Skeletal muscle satellite cell (primary cell): ENCODE data around the gene USP7.

ENCODE experiments used
- H3K27me3 ChIP-seq: 2 replicates; pipeline ENCODE4 v1.7.0; 2013; ENCODE audit warnings: low read length; ENCODE audit not compliant: control insufficient read depth, insufficient read depth
- H3K36me3 ChIP-seq: 2 replicates; pipeline ENCODE4 v1.7.0; 2013; ENCODE audit warnings: mild to moderate bottlenecking, control low read depth, low read length; ENCODE audit not compliant: insufficient read depth
- H3K4me1 ChIP-seq: 2 replicates; pipeline ENCODE4 v1.7.0; 2013; ENCODE audit warnings: low read length; ENCODE audit not compliant: control insufficient read depth, insufficient read depth
- H3K4me2 ChIP-seq: 2 replicates; pipeline ENCODE4 v1.7.0; 2013; ENCODE audit warnings: mild to moderate bottlenecking, low read length
- H3K4me3 ChIP-seq: 2 replicates; pipeline ENCODE4 v1.7.0; 2013; ENCODE audit warnings: low read length
- H3K9ac ChIP-seq: 2 replicates; pipeline ENCODE4 v1.7.0; 2013; ENCODE audit warnings: mild to moderate bottlenecking, low read depth, low read length, moderate library complexity
- H3K9me3 ChIP-seq: replicated peaks from 2 replicates; pipeline ENCODE4 v1.7.0; 2013; ENCODE audit warnings: mild to moderate bottlenecking, control low read depth, low read length

Gene USP7

DNA sequence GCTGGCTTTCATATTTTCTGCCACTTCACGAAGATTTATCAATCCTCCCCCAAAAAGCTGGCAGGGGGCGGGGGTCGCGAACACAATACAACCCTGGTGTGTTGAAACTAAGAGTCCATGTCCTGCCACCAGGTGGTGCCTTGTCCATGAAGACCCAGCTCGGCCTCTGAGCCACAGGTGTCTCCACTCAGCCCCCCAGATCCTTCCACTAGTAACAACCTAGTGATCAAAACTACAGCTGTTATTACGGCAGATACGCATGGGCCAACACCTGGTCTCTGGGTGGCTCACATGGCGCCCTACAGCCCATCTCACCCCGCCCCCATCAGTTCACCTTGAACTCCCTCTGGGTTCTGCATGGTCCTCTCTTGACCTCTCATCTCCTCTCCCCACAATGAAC, 27.7 kb downstream of the USP7 start:
- no peaks in the 10 kb centered on the region for H3K36me3 ChIP-seq
- no peak overlapping the region for H3K4me3 ChIP-seq
- H3K9me3 ChIP-seq = no peaks in the 10 kb centered on the region
- H3K9ac ChIP-seq = no peak overlapping the region
- no peak overlapping the region for H3K4me2 ChIP-seq
- H3K4me1 ChIP-seq = no peaks in the 10 kb centered on the region
- no peaks in the 10 kb centered on the region for H3K27me3 ChIP-seq

DNA sequence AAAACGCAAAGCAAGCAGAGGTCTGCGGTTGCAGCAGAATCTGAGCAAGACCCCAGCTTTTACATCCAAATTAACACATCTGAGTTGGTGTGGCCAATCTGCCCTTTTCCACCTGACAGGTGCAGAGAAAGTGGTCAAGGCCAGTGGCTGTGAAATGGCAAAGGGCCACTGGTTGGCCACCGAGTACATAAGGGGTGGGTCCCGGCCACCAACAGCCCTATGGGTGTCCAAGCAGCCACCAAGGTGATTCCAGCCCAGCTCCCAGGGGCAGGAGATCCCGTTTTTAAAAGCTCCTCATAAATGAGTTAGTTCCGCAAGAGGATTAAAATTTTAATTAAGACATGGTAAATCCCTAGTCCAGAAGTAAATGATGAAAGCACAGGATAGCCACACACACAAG, 29.1 kb downstream of the USP7 start:
- H3K4me3 ChIP-seq = no peak overlapping the region
- no peaks in the 10 kb centered on the region for H3K4me1 ChIP-seq
- H3K27me3 ChIP-seq = no peaks in the 10 kb centered on the region
- peaks cover 3% of the 10 kb centered on the region for H3K36me3 ChIP-seq
- H3K9ac ChIP-seq = no peak overlapping the region
- no peak overlapping the region for H3K4me2 ChIP-seq
- no peaks in the 10 kb centered on the region for H3K9me3 ChIP-seq

DNA sequence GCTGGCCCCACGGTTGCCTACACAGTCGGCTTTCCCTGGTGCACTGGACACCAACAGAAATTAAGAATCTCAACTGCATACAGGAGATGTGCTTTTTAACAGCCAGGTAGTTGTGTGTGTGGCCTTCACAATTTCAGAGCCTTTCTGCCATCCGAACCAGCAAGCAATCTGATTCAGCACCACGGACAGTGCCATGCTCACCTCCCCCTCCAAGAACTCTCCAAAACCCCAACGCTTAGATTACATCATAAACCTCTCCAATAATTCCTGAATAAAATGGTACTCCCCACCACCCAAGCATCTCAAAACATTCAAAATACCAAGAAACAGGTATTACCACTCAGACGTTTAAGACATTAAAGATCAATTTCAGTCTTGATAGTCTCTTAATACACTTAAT, 31.8 kb downstream of the USP7 start:
- no peaks in the 10 kb centered on the region for H3K9me3 ChIP-seq
- no peaks in the 10 kb centered on the region for H3K27me3 ChIP-seq
- peaks cover 22% of the 10 kb centered on the region for H3K36me3 ChIP-seq
- H3K4me1 ChIP-seq = no peaks in the 10 kb centered on the region
- H3K4me2 ChIP-seq = no peak overlapping the region
- H3K4me3 ChIP-seq = no peak overlapping the region
- no peak overlapping the region for H3K9ac ChIP-seq

DNA sequence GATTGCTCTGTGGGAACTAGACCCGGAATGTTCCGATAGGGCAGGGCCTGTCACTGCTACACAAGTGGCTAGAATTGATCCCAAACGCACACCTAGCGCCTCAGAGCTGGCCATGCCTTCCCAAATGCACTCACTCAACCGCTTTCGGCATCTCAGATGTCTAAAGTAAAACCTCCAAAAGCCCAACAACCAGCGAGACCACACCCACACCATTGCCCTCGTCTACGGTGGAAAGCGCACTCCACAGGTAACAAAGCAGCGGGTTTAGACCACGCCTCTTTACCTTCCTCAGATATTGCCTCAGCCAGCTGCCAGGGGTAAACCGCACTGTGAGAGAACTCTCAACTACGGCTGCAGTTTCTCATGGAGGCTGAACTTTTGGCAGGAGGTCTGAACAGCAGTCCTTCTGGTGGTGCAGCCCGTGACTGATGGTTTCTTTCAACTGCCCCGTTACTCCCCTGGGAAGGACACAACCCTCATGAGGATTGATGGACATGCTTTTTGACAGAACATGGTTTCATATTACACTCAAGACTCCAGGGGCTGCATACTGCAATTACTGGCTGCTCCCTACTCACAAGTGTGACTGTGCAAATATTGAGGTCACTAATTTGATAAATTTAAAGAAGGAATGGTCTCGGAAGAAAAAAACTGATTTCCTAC, 34.5 kb downstream of the USP7 start:
- H3K4me3 ChIP-seq = no peak overlapping the region
- H3K9ac ChIP-seq = no peak overlapping the region
- H3K4me2 ChIP-seq = no peak overlapping the region
- no peaks in the 10 kb centered on the region for H3K27me3 ChIP-seq
- H3K4me1 ChIP-seq = no peaks in the 10 kb centered on the region
- H3K36me3 ChIP-seq = peaks cover 22% of the 10 kb centered on the region
- no peaks in the 10 kb centered on the region for H3K9me3 ChIP-seq

DNA sequence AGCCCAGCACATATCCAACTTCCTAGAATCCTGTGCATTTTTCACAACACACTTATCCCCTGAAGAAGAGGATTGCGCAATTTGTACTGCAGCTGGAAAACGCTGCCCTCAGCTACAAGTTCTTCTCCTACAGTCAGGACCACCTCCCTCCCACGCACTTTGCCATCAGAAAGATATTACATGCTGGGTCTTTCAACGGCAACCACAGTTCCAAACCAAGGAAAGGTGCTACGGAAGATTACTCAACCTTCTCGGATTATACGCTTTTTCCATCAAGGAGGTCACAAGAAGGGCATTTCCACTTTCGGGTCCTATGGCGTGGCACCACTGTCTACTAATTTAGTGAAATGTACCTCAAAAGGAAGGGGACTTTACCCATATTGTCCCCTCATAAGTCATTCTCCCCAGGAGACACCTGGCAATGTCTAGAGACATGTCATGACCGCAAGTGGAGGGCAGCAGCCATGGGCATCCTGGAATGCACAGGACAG, 35.2 kb downstream of the USP7 start:
- Histone ChIP-seq H3K9ac (no peak overlapping the region), H3K4me3 (no peak overlapping the region), H3K9me3 (no peaks in the 10 kb centered on the region), H3K4me2 (no peak overlapping the region), H3K27me3 (no peaks in the 10 kb centered on the region), H3K4me1 (no peaks in the 10 kb centered on the region), H3K36me3 (peaks cover 22% of the 10 kb centered on the region)

DNA sequence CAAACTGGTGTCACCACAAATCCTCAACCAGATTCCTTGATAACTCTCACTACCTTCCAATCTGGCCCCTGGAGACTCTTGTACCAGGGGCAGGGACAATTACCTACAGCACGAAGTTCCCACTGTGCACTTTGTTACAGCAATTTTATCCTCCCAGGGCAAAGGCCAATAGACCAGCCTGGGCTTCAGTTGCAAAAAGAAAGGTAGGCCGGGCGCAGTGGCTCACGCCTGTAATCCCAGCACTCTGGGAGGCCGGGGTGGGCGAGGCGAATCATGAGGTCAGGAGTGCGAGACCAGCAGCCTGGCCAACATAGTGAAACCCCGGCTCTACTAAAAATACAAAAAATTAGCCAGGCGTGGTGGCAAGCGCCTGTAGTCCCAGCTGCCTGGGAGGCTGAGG, 36.9 kb downstream of the USP7 start:
- peaks cover 33% of the 10 kb centered on the region for H3K36me3 ChIP-seq
- H3K4me2 ChIP-seq = no peak overlapping the region
- H3K27me3 ChIP-seq = no peaks in the 10 kb centered on the region
- H3K4me3 ChIP-seq = no peak overlapping the region
- H3K9me3 ChIP-seq = no peaks in the 10 kb centered on the region
- no peak overlapping the region for H3K9ac ChIP-seq
- no peaks in the 10 kb centered on the region for H3K4me1 ChIP-seq

DNA sequence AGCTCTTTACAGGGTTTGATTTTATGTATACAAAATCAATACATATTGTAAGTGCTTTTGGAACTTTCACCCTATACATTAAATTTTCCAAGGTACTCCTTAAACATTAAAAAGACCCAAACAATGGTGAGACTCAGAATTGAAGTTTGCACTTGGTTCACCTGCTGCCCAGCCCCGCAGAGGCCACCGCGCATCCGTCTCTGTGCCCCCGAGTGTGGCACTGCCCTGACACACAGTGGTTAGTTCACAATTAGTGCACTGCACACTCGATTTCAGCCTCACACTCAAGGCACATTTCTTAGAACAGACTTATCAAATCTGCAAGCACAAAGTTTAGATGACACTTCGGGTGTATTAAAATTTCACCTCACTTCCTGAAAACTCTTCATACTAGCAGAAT, 38.3 kb downstream of the USP7 start:
- Histone ChIP-seq H3K9ac (no peak overlapping the region), H3K36me3 (peaks cover 47% of the 10 kb centered on the region), H3K4me1 (no peaks in the 10 kb centered on the region), H3K4me3 (no peak overlapping the region), H3K4me2 (no peak overlapping the region), H3K27me3 (no peaks in the 10 kb centered on the region), H3K9me3 (no peaks in the 10 kb centered on the region)

DNA sequence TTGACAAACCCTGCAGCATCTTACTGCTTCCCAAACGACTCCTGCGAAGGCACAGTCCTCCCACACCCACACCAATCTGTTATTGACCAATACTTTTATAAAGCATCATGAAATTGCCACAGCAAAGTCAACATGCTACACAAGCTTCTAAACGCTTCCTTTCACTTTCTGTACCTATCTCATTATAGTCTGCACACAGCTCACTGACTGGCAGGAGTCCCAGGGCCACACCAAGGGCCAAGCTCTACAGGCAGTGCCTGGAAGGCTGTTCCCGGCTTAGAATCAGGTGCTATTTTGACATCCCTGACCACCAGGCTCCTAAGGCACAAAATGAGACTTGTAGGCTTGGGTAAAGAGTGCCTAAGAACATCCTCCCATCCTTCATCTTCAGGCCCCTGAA, 39.5 kb downstream of the USP7 start:
- H3K27me3 ChIP-seq = no peaks in the 10 kb centered on the region
- no peak overlapping the region for H3K9ac ChIP-seq
- H3K4me2 ChIP-seq = no peak overlapping the region
- H3K4me3 ChIP-seq = no peak overlapping the region
- no peaks in the 10 kb centered on the region for H3K4me1 ChIP-seq
- H3K36me3 ChIP-seq = peaks cover 51% of the 10 kb centered on the region
- no peaks in the 10 kb centered on the region for H3K9me3 ChIP-seq

DNA sequence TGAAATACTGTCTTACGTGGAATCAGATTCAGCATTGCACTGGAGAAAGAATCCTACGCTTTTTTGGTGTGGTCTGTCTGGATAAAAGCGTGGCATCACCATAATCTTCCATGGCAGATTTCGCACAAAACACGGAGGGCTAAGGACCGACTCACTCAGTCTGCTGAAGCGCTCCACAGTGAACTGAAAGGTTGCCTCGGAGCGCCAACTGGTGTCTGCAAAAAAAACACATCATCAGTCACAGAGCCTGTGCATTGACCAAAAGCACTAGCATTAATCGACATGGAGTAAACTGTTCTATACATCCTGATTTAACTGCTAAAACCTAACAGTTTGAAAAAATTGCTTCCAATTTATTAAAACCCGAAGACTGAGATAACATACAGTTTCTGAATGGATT, 40.5 kb downstream of the USP7 start:
- peaks cover 51% of the 10 kb centered on the region for H3K36me3 ChIP-seq
- no peak overlapping the region for H3K4me2 ChIP-seq
- H3K9me3 ChIP-seq = no peaks in the 10 kb centered on the region
- no peaks in the 10 kb centered on the region for H3K4me1 ChIP-seq
- H3K4me3 ChIP-seq = no peak overlapping the region
- no peaks in the 10 kb centered on the region for H3K27me3 ChIP-seq
- H3K9ac ChIP-seq = no peak overlapping the region

DNA sequence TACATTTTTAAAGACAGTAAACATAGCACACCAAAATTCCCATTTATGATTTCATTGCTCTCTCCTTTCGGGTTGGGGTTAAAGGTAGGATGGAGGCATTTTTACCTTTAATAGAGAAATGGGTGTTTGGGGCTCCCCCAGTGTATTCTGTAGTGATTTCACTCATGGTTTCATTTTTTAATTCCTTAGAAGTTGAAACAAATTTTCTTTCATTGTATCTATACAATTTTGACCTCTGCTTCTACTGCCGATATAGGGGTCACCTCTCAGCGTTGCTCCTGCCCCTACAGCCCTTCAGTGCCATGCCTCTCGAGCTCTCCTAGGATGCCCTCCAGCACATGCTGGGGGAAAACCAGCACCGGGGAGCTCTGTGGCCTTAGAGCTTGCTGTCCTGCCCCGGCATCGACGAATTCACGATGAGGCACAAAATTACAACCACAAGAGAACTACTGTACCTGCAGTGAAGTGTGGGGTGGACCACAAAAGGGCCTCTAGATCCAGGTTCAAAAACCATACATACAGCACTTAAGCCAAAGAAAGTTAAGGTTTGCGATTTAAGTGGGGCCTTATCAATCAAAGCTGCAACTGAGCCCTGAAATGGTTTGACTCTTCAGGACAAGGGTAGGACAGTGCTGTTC, 42.2 kb downstream of the USP7 start:
- Histone ChIP-seq H3K9me3 (no peaks in the 10 kb centered on the region), H3K4me1 (no peaks in the 10 kb centered on the region), H3K4me2 (no peak overlapping the region), H3K36me3 (peaks cover 53% of the 10 kb centered on the region), H3K9ac (no peak overlapping the region), H3K27me3 (no peaks in the 10 kb centered on the region), H3K4me3 (no peak overlapping the region)

DNA sequence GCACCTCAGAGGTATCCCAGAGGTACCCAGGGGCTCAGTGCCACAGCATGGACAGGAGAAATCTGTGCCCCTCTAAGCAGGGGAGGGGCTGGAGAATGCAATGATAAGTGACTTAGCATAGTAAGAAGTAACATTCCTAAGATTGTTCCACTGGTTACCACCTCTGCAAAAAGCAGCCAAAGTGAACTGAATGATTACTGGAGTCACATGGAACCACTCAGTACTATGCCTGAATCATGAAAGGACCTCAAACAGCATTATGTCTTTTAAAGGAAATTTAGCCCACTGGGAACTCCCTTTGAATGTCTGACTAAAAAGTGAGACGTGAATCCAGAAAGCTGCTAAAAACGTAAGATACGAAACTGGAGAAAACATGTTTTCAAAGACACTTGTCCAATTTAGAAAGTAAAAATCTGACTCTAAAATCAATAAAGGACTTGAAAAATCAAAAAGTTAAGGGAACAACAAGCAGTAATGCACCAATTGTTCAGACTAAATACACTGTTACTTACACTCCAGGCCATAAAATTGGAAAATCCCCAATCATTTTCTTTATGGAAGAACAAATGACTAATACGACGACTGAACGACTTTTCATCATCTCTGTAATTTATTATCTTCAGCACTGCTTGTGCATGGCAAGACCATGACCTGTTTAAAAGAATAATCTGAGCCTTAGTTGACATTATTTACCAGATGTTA, 42.9 kb downstream of the USP7 start:
- Histone ChIP-seq H3K9me3 (no peaks in the 10 kb centered on the region), H3K27me3 (no peaks in the 10 kb centered on the region), H3K4me3 (no peak overlapping the region), H3K4me1 (no peaks in the 10 kb centered on the region), H3K36me3 (peaks cover 60% of the 10 kb centered on the region), H3K4me2 (no peak overlapping the region), H3K9ac (no peak overlapping the region)
